Gastrocnemius medialis (tissue), 4 donors: Measurements from ENCODE around the gene DLX3. TPM values are rescaled to one million over a fixed set of nuclear protein-coding genes. Genes with fewer than 3 reads are reported as not detected.

ENCODE experiments used
- ATAC-seq, 2 donors: fragments of 150-250 bp; one replicate each; pipeline ENCODE4 v1.9.1; 2016
- DNase-seq, 2 donors: peaks; one replicate each; pipeline ENCODE4 v3.0.0-alpha.2; 2019
- H3K27ac ChIP-seq, 4 donors: fragments of 200-600 bp; sonication (generic); 1 replicate in 1 of 4; 2 replicates in 3 of 4; pipeline ENCODE4 v1.5.1; 2016 to 2018; ENCODE audit warnings: mild to moderate bottlenecking in 2 of 4, moderate library complexity in 1 of 4
- H3K27me3 ChIP-seq, 3 donors: fragments of 200-600 bp; sonication (generic) in 2 of 3; 1 replicate in 1 of 3; 2 replicates in 2 of 3; pipeline versions ENCODE4 v1.5.1 to v1.6.0; 2016 to 2019; ENCODE audit warnings: mild to moderate bottlenecking in 1 of 3, moderate library complexity in 1 of 3
- H3K36me3 ChIP-seq, 2 donors: fragments of 200-600 bp; sonication (generic) in 1 of 2; one replicate each; pipeline ENCODE4 v1.5.1; 2017 to 2018
- H3K4me1 ChIP-seq, 2 donors: fragments of 200-600 bp; sonication (generic) in 1 of 2; one replicate each; pipeline ENCODE4 v1.5.1; 2016 to 2017; ENCODE audit warnings: mild to moderate bottlenecking in 2 of 2
- H3K4me3 ChIP-seq, 4 donors: fragments of 200-600 bp; sonication (generic) in 3 of 4; 1 replicate in 1 of 4; 2 replicates in 3 of 4; pipeline ENCODE4 v1.5.1; 2016 to 2019; ENCODE audit warnings: mild to moderate bottlenecking in 2 of 4
- H3K9me3 ChIP-seq, 3 donors: fragments of 200-600 bp; sonication (generic) in 2 of 3; 1 replicate in 1 of 3; 2 replicates in 2 of 3; pipeline ENCODE4 v1.5.1; 2016 to 2019
- POLR2A ChIP-seq, 2 donors: fragments of 450-650 bp; IDR thresholded peaks; one replicate each; pipeline ENCODE4 v1.6.1; 2017; ENCODE audit warnings: antibody characterized with exemption in 2 of 2, mild to moderate bottlenecking in 2 of 2, moderate library complexity in 2 of 2
- in situ Hi-C, 4 donors: fragments of 200-750 bp; cut with MboI; loops; one replicate each; pipeline versions ENCODE4 v1.15.0 to v1.8.0; 2017; ENCODE audit warnings: low sequenced_read_pairs in 4 of 4
- intact Hi-C: fragments of 100-400 bp; cut with DNase I; formaldehyde crosslinking; loops from one replicate; pipeline ENCODE4 v1.15.1; 2023; ENCODE audit warnings: low total_unique reads
- total RNA-seq, 4 donors: library from RNA; depleted of rRNA; stranded (reverse); fragments of >200 nt; gene quantifications; one replicate each; pipeline versions ENCODE4 v1.1.0 to v1.2.3, GENCODE V29; 2016
- TF ChIP-seq, protein P1 (sequence below), 5 experiments: fragments of 450-650 bp in 3 of 5; fragments of 200-600 bp in 2 of 5; sonication (generic) in 2 of 5; IDR thresholded peaks in 4 of 5; conservative IDR thresholded peaks in 1 of 5; 1 replicate in 4 of 5; 2 replicates in 1 of 5; pipeline ENCODE4 v1.5.1; 2016 to 2019; ENCODE audit warnings: antibody characterized with exemption in 5 of 5, mild to moderate bottlenecking in 3 of 5, moderate library complexity in 3 of 5

DLX3 gene
- total RNA-seq, 4 donors from 2014 or later = not detected

DNA sequence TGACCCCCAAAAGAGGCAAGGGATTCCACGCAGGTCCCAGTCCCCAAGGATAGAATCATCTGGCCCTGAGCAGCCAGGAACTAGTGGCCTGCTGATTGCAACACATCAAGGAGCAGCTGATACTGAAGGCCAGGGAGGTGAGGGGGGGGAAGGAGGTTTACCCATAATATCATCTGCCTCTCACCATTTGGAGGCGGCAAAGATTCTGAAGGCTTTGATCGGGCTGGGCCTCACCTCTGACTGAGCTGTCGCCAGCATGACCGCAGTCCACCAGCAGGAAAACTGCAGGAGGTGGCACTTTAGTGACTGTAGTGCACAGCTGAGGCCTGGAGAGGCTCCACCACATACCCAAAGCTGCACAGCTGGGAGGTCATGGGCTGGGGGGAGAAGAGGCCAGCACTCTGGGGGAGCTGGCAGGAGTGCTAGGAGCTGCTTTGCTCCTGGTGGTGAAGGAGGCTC is 40.4 kb upstream of the DLX3 start:
- Histone ChIP-seq H3K27me3 (no peaks in the 10 kb centered on the region), H3K36me3 (no peaks in the 10 kb centered on the region), H3K4me3 (no peak overlapping the region), H3K4me1 (no peaks in the 10 kb centered on the region), H3K9me3 (no peaks in the 10 kb centered on the region), H3K27ac (no peak overlapping the region)
- intact Hi-C loops (no loop called here), in situ Hi-C loops (no loop called here)
- TF ChIP-seq POLR2A (IDR thresholded peaks at IDR 0.05) = no peak
- TF ChIP-seq, protein P1, sequence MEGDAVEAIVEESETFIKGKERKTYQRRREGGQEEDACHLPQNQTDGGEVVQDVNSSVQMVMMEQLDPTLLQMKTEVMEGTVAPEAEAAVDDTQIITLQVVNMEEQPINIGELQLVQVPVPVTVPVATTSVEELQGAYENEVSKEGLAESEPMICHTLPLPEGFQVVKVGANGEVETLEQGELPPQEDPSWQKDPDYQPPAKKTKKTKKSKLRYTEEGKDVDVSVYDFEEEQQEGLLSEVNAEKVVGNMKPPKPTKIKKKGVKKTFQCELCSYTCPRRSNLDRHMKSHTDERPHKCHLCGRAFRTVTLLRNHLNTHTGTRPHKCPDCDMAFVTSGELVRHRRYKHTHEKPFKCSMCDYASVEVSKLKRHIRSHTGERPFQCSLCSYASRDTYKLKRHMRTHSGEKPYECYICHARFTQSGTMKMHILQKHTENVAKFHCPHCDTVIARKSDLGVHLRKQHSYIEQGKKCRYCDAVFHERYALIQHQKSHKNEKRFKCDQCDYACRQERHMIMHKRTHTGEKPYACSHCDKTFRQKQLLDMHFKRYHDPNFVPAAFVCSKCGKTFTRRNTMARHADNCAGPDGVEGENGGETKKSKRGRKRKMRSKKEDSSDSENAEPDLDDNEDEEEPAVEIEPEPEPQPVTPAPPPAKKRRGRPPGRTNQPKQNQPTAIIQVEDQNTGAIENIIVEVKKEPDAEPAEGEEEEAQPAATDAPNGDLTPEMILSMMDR (IDR thresholded peaks at IDR 0.05 in 4 of 5, conservative IDR thresholded peaks at IDR 0.05 in 1 of 5) = no peak
- DNase-seq = no peak
- no peak for ATAC-seq

DNA sequence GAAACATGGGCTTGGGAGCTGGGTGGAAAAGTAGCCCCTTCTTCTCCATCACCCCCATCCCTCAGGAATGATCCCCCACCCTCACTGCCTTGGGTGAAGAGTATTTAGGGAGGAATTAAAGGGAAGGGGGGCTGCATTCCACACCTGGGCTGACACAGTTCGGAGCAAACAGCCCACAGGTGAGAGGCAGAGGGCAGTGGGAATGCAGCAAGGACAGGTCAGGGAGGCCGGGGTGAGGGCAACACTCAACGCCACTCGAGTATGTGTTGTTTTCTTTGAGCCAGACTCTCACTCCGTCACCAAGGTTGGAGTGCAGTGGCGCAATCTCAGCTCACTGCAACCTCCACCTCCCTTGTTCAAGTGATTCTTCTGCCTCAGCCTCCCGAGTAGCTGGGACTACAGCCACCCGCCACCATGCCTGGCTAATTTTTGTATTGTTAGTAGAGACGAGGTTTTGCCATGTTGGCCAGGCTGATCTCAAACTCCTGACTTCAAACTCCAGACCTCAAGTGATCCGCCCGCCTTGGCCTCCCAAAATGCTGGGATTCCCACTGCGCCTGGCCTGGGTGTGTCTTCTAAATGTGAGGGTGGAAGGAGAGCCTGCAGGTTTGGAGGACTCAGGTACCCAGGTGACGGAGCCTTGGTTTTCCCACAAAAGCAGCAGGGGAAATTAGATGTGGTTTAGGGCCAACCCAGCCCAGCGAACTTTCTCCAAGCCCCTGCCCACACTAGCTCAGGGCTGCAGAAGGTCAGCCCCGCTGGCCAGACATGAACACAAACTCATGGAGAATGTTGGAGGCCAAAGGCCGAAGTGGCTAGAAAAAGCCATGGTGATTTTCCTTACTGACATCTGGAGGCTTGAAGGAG is 39.7 kb upstream of the DLX3 start:
- Histone ChIP-seq H3K36me3 (no peaks in the 10 kb centered on the region), H3K27me3 (no peaks in the 10 kb centered on the region), H3K4me3 (no peak overlapping the region), H3K9me3 (no peaks in the 10 kb centered on the region), H3K4me1 (no peaks in the 10 kb centered on the region), H3K27ac (no peak overlapping the region)
- intact Hi-C loops = no loop called here
- TF ChIP-seq, protein P1 (IDR thresholded peaks at IDR 0.05 in 4 of 5, conservative IDR thresholded peaks at IDR 0.05 in 1 of 5) = no peak
- TF ChIP-seq POLR2A (IDR thresholded peaks at IDR 0.05) = no peak
- no peak for DNase-seq
- in situ Hi-C loops = no loop called here
- no peak for ATAC-seq

DNA sequence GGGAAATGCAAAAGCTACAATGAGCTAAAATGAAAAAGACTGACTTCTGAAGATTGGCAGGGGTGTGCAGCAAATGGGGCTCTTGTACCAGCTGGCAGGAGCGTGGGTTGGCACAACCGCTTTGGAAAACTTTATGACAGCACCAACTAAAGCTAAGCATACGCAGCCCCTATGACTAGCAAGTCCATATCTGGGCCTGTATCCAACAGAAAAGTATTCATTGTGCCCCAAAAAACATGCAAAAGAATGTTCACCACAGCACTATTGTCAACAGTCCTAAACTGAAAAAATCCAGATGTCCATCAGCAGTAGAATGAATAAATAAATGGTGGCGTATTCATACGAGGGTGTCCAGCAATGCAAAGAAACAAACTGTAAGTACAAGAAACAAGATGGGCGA is 38.3 kb upstream of the DLX3 start:
- no peak for ATAC-seq
- in situ Hi-C loops = no loop called here
- intact Hi-C loops = no loop called here
- DNase-seq = no peak
- Histone ChIP-seq H3K4me3 (no peak overlapping the region), H3K36me3 (no peaks in the 10 kb centered on the region), H3K27me3 (no peaks in the 10 kb centered on the region), H3K4me1 (no peaks in the 10 kb centered on the region), H3K27ac (no peak overlapping the region), H3K9me3 (no peaks in the 10 kb centered on the region)
- TF ChIP-seq, protein P1 (IDR thresholded peaks at IDR 0.05 in 4 of 5, conservative IDR thresholded peaks at IDR 0.05 in 1 of 5) = no peak
- no peak for TF ChIP-seq POLR2A (IDR thresholded peaks at IDR 0.05)

DNA sequence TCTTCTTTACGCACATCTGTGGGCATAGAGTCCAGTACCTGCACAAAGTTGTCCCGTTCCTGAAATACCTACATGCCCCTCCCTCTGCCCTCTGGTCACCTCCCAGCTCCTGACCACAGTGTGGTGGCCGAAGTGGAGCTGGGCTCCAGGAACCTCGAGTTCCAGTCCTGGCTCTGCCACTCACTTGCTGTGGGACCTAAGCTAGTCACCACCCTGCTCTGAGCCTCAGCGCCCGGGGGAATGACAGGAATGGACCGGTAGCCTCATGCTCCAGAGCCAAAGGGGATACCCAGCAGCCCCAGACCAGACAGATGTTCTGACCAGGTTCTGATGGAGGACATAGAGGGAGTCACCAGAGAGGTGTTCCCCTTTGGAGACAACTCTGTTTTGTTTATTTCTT is 34.2 kb upstream of the DLX3 start:
- Histone ChIP-seq H3K9me3 (no peaks in the 10 kb centered on the region), H3K4me1 (peaks cover 0 to 5% of the 10 kb centered on the region in 2 donors), H3K36me3 (no peaks in the 10 kb centered on the region), H3K27me3 (no peaks in the 10 kb centered on the region), H3K4me3 (no peak overlapping the region), H3K27ac (no peak overlapping the region)
- intact Hi-C loops = loop anchor here (10.0 kb wide), 1 partner anchor 246 kb away; the partner anchor contains the start of gene TMEM92
- DNase-seq = no peak
- TF ChIP-seq POLR2A (IDR thresholded peaks at IDR 0.05) = no peak
- TF ChIP-seq, protein P1 (IDR thresholded peaks at IDR 0.05 in 4 of 5, conservative IDR thresholded peaks at IDR 0.05 in 1 of 5) = no peak
- in situ Hi-C loops = loop anchor here (5.0 to 10.0 kb wide), 3 partner anchors 58 to 266 kb away; no protein-coding TSS in a partner anchor
- no peak for ATAC-seq
